CD4-positive, alpha-beta T cell (primary cell): Measurements from ENCODE around the gene CAMK2N1. TPM values are rescaled to one million over a fixed set of nuclear protein-coding genes. Genes with fewer than 3 reads are reported as not detected.

Experiments used
- ATAC-seq: fragments of 200-7000 bp; cut with Tn5 transposase; one replicate; pipeline ENCODE4 v1.10.0; 2022; ENCODE audit warnings: mild to moderate bottlenecking; ENCODE audit not compliant: poor library complexity
- CTCF ChIA-PET: fragments of 350-600 bp; sonication (Branson Sonifier 250); formaldehyde crosslinking; loops from one replicate; lab custom pipeline; 2021; ENCODE audit warnings: antibody characterized with exemption, inconsistent platforms; lab: Charles Lee
- POLR2A ChIA-PET: fragments of 350-600 bp; sonication (Branson Sonifier 250); formaldehyde crosslinking; loops from one replicate; lab custom pipeline; 2021; ENCODE audit warnings: antibody characterized with exemption, inconsistent platforms; lab: Charles Lee
- DNase-seq, 14 experiments: peaks; one replicate each; pipeline ENCODE4 v3.0.0-alpha.2; 2013 to 2020; ENCODE audit warnings: mixed read lengths in 2 of 14
- H3K27ac ChIP-seq, 2 donors: one replicate each; pipeline versions ENCODE4 v1.5.1 to v1.7.0; 2013; ENCODE audit warnings: low read length in 2 of 2, low read depth in 1 of 2, mild to moderate bottlenecking in 1 of 2
- H3K27me3 ChIP-seq, 2 experiments: 1 replicate in 1 of 2; 2 replicates in 1 of 2; pipeline versions ENCODE4 v1.6.1 to v1.7.0; 2013; ENCODE audit warnings: low read length in 2 of 2, control low read depth in 1 of 2, mild to moderate bottlenecking in 1 of 2, moderate library complexity in 1 of 2; ENCODE audit not compliant: insufficient read depth in 2 of 2, control insufficient read depth in 1 of 2
- H3K36me3 ChIP-seq: one replicate; pipeline ENCODE4 v1.6.1; 2013; ENCODE audit warnings: low read length, control low read depth; ENCODE audit not compliant: insufficient read depth
- H3K4me1 ChIP-seq: one replicate; pipeline ENCODE4 v1.6.1; 2013; ENCODE audit warnings: low read length, control low read depth; ENCODE audit not compliant: insufficient read depth
- H3K4me3 ChIP-seq: one replicate; pipeline ENCODE4 v1.5.1; 2013; ENCODE audit warnings: mild to moderate bottlenecking, low read length, moderate library complexity
- H3K9me3 ChIP-seq, 2 experiments: 1 replicate in 1 of 2; 2 replicates in 1 of 2; pipeline versions ENCODE4 v1.6.1 to v1.7.0; 2013; ENCODE audit warnings: low read length in 2 of 2, mild to moderate bottlenecking in 2 of 2, control low read depth in 1 of 2, moderate library complexity in 1 of 2; ENCODE audit not compliant: control insufficient read depth in 1 of 2, insufficient read depth in 1 of 2
- H3K27ac Mint-ChIP-seq: one replicate; pipeline ENCODE4 v1.8.0; 2020; ENCODE audit warnings: mixed read lengths
- H3K27me3 Mint-ChIP-seq: one replicate; pipeline ENCODE4 v1.8.0; 2021; ENCODE audit warnings: mixed read lengths
- H3K36me3 Mint-ChIP-seq: one replicate; pipeline ENCODE4 v1.8.0; 2021; ENCODE audit warnings: low read depth, mixed read lengths
- H3K4me1 Mint-ChIP-seq: one replicate; pipeline ENCODE4 v1.8.0; 2021; ENCODE audit warnings: low read depth, mixed read lengths
- H3K4me3 Mint-ChIP-seq: one replicate; pipeline ENCODE4 v1.8.0; 2020; ENCODE audit warnings: mild to moderate bottlenecking, mixed read lengths
- H3K9me3 Mint-ChIP-seq: one replicate; pipeline ENCODE4 v1.8.0; 2020; ENCODE audit warnings: mixed read lengths
- CTCF ChIP-seq: fragments of 200-600 bp; IDR thresholded peaks from one replicate; pipeline ENCODE4 v1.8.0; 2022; ENCODE audit warnings: antibody characterized with exemption, mild to moderate bottlenecking
- intact Hi-C, 2 experiments: fragments of 100-400 bp; cut with DNase I in 1 of 2; cut with micrococcal nuclease in 1 of 2; formaldehyde crosslinking; loops; one replicate each; pipeline versions ENCODE4 v1.15.1 to v1.9.0; 2023 to 2025; cut with DNase I, micrococcal nuclease
- total RNA-seq, 174 experiments: library from RNA in 2 of 174; stranded (reverse) in 2 of 174; gene quantifications; one replicate each; pipeline ENCODE4 v1.2.3 and lab custom pipeline; 2021 to 2026

The CAMK2N1 gene
- total RNA-seq, 2 experiments from 2014 or later, result 2.3 TPM

DNA sequence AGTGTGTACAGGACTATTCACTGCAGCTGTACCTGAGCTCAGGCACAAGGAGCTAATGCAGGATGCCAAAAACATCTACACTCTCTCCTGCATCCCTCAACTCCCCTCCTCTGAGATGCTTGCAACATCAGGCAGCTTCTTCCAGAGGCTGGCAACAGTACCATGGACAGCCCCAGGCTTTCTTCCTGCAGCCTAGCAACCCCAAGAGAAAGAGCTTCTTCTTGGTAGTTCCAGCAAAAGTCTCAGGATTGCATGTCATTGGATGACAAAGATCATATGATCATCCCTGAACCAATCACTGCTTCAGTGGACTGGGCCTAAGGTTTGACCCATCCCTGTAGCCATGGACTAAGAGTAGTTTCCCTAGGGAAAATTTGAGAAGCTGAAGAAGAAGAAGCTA is 46.7 kb downstream of the CAMK2N1 start:
- H3K27ac Mint-ChIP-seq, result no peak overlapping the region
- ATAC-seq (no peak), DNase-seq (no peak)
- H3K36me3 ChIP-seq, result no peaks in the 10 kb centered on the region
- H3K27me3 Mint-ChIP-seq, result peaks cover 34% of the 10 kb centered on the region
- peaks cover 3% of the 10 kb centered on the region for H3K4me1 ChIP-seq
- ChIA-PET POLR2A (no interaction called here), CTCF (no interaction called here)
- H3K36me3 Mint-ChIP-seq, result no peaks in the 10 kb centered on the region
- H3K27me3 ChIP-seq, result peaks cover 7 to 13% of the 10 kb centered on the region in 2 experiments
- H3K4me3 Mint-ChIP-seq, result no peak overlapping the region
- H3K4me1 Mint-ChIP-seq, result no peaks in the 10 kb centered on the region
- no peaks in the 10 kb centered on the region for H3K9me3 ChIP-seq
- no peaks in the 10 kb centered on the region for H3K9me3 Mint-ChIP-seq
- H3K4me3 ChIP-seq, result no peak overlapping the region
- TF ChIP-seq CTCF, result no peak
- H3K27ac ChIP-seq, result no peak overlapping the region
- intact Hi-C loops, result no loop called here

GRCh38 chr1:20437640-20438039 is 48.4 kb downstream of the CAMK2N1 start:
- intact Hi-C loops, result no loop called here
- Mint-ChIP-seq H3K36me3 (no peaks in the 10 kb centered on the region), H3K4me3 (no peak overlapping the region), H3K4me1 (no peaks in the 10 kb centered on the region), H3K27me3 (peaks cover 40% of the 10 kb centered on the region), H3K9me3 (no peaks in the 10 kb centered on the region), H3K27ac (no peak overlapping the region)
- TF ChIP-seq CTCF, result no peak
- Histone ChIP-seq H3K4me3 (no peak overlapping the region), H3K36me3 (no peaks in the 10 kb centered on the region), H3K9me3 (no peaks in the 10 kb centered on the region), H3K4me1 (peaks cover 3% of the 10 kb centered on the region), H3K27ac (no peak overlapping the region), H3K27me3 (peaks cover 13% of the 10 kb centered on the region in 2 experiments)
- DNase-seq (no peak), ATAC-seq (no peak)
- CTCF ChIA-PET, result no interaction called here
- POLR2A ChIA-PET, result no interaction called here

GRCh38 chr1:20432891-20433290 is 53.1 kb downstream of the CAMK2N1 start:
- no peak overlapping the region for H3K27ac Mint-ChIP-seq
- POLR2A ChIA-PET, result no interaction called here
- intact Hi-C loops, result no loop called here
- CTCF ChIA-PET, result no interaction called here
- H3K4me3 ChIP-seq, result no peak overlapping the region
- no peak overlapping the region for H3K4me3 Mint-ChIP-seq
- no peaks in the 10 kb centered on the region for H3K36me3 Mint-ChIP-seq
- peaks cover 21 to 26% of the 10 kb centered on the region in 2 experiments for H3K27me3 ChIP-seq
- peaks cover 77% of the 10 kb centered on the region for H3K27me3 Mint-ChIP-seq
- H3K9me3 Mint-ChIP-seq, result no peaks in the 10 kb centered on the region
- ATAC-seq (no peak), DNase-seq (no peak)
- TF ChIP-seq CTCF, result no peak
- no peaks in the 10 kb centered on the region for H3K4me1 Mint-ChIP-seq
- no peak overlapping the region for H3K27ac ChIP-seq
- no peaks in the 10 kb centered on the region for H3K36me3 ChIP-seq
- no peaks in the 10 kb centered on the region for H3K4me1 ChIP-seq
- H3K9me3 ChIP-seq, result no peaks in the 10 kb centered on the region

Other genes with a start within 250 kb of the CAMK2N1 start
- gene VWA5B1, start 195.3 kb downstream of the CAMK2N1 start, total RNA-seq, result under 1 TPM; 0.08 TPM
- 10 to 100 TPM; 17.2 to 17.6 TPM for gene MUL1, start 21.9 kb upstream of the CAMK2N1 start, total RNA-seq
- not detected for gene FAM43B, start 66.4 kb upstream of the CAMK2N1 start, total RNA-seq
- under 1 TPM; 0.38 to 0.50 TPM for gene CDA, start 102.9 kb upstream of the CAMK2N1 start, total RNA-seq
- 1 to 10 TPM; 6.6 to 7.5 TPM for gene PINK1, start 147.2 kb upstream of the CAMK2N1 start, total RNA-seq
- gene DDOST, start 175.2 kb upstream of the CAMK2N1 start, total RNA-seq, result 100 to 1,000 TPM in 1 of 2 experiments, 10 to 100 TPM in 1; 96.1 to 101 TPM
- not detected for gene KIF17, start 231.8 kb upstream of the CAMK2N1 start, total RNA-seq
- under 1 TPM in 1 of 2 experiments, not detected in 1; 0.08 TPM for gene SH2D5, start 246.5 kb upstream of the CAMK2N1 start, total RNA-seq